Measurements from ENCODE around the gene GPX3.

The GPX3 gene

GRCh38 chr5:151018846-151019245, 1.5 kb upstream of the GPX3 start:
- TF ChIP-seq CTCF (IDR thresholded peaks at IDR 0.05; ENCODE audit: extremely low read depth, insufficient read depth, missing control alignments) = no peak
- DNase-seq (ENCODE audit: low spot score) = no peak
- in situ Hi-C loops (cut with MboI; ENCODE audit: low pct_unique_long_range_greater_than_20kb, low sequenced_read_pairs, unreplicated experiment) = no loop called here

- in situ Hi-C loops (cut with MboI; ENCODE audit: low pct_unique_long_range_greater_than_20kb, low sequenced_read_pairs, unreplicated experiment) = no loop called here
- TF ChIP-seq CTCF (IDR thresholded peaks at IDR 0.05; ENCODE audit: extremely low read depth, insufficient read depth, missing control alignments) = no peak
- no peak for DNase-seq (ENCODE audit: low spot score)
These were observed 1.1 kb upstream of the GPX3 start for GRCh38 chr5:151019331-151019730.

- no peak for DNase-seq (ENCODE audit: low spot score)
- no peak for TF ChIP-seq CTCF (IDR thresholded peaks at IDR 0.05; ENCODE audit: extremely low read depth, insufficient read depth, missing control alignments)
- in situ Hi-C loops (cut with MboI; ENCODE audit: low pct_unique_long_range_greater_than_20kb, low sequenced_read_pairs, unreplicated experiment) = no loop called here
These were observed 1.4 kb downstream of the GPX3 start for GRCh38 chr5:151021746-151022145.

- no peak for TF ChIP-seq CTCF (IDR thresholded peaks at IDR 0.05; ENCODE audit: extremely low read depth, insufficient read depth, missing control alignments)
- no peak for DNase-seq (ENCODE audit: low spot score)
- in situ Hi-C loops (cut with MboI; ENCODE audit: low pct_unique_long_range_greater_than_20kb, low sequenced_read_pairs, unreplicated experiment) = no loop called here
These were observed 2.2 kb downstream of the GPX3 start for GRCh38 chr5:151022511-151023018.

- no peak for DNase-seq (ENCODE audit: low spot score)
- no peak for TF ChIP-seq CTCF (IDR thresholded peaks at IDR 0.05; ENCODE audit: extremely low read depth, insufficient read depth, missing control alignments)
These were observed 2.7 kb downstream of the GPX3 start for GRCh38 chr5:151023047-151023615.

GRCh38 chr5:151023651-151024050, 3.3 kb downstream of the GPX3 start:
- no peak for TF ChIP-seq CTCF (IDR thresholded peaks at IDR 0.05; ENCODE audit: extremely low read depth, insufficient read depth, missing control alignments)
- no peak for DNase-seq (ENCODE audit: low spot score)
- in situ Hi-C loops (cut with MboI; ENCODE audit: low pct_unique_long_range_greater_than_20kb, low sequenced_read_pairs, unreplicated experiment) = no loop called here

More at GRCh38 chr5:151023047-151023615, 2.7 kb downstream of the GPX3 start:
- in situ Hi-C loops (cut with MboI; ENCODE audit: low pct_unique_long_range_greater_than_20kb, low sequenced_read_pairs, unreplicated experiment) = no loop called here
